ENCODE results near the gene SP7.

- TF ChIP-seq GATA3 (IDR thresholded peaks at IDR 0.05; ENCODE audit: low read depth, low read length): no peak
- no peak for TF ChIP-seq GATA2 (IDR thresholded peaks at IDR 0.05; ENCODE audit: low read depth, low read length)
These were observed 56.8 kb downstream of the SP7 start for GRCh38 chr12:53279283-53279869.

Measured in SH-SY5Y (cell line).